Retina (tissue), 1 donor: ENCODE measurements around the gene DCLRE1C.
"Not testable (repeated sequence)": the region's sequence is repeated elsewhere in the genome, so short reads cannot be mapped to it uniquely, and the experiment has no call there.

Experiments used
- DNase-seq: peaks from one replicate; pipeline ENCODE4 v3.0.0-alpha.2; 2016

Gene DCLRE1C

DNA sequence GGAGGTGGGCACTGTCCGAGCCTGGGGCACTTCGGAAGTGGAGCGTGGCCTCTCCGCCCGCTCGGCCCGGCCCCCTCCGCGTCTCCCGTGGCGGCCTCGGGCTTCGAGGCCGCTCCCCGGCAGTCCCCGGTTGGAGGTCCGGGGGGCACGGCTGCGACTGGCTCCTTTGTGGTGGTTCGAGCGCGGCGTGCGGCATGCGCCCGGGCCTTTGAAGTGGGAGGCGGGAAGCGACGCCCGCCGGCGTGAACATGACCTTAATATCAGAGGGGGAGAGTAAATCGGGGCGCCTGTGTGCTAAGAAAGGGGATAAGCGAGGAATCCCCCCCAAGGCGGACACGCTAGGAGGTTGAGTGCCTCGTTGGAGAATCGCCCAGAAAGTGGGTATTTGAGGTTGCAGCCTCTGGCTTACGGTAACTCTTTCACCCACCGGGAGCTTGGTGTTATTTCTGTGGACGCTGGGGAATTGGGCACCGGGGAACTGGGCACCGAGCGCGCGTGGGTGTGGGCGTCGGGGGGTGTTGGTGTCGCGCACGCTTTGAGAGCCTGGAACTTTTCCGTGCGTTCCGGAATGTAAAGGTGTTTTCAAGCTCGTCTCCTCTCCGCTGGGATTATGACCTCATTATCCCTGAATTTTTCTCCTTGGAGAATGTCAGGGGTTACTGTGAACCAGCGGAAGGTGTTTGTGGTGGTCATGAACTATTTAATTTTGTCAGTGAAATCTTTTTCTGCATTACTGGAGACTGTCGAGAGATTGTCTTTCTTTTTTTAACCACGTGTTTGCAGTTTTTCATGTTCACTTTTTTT, 74.6 kb downstream of the DCLRE1C start:
- DNase-seq: no peak

DNA sequence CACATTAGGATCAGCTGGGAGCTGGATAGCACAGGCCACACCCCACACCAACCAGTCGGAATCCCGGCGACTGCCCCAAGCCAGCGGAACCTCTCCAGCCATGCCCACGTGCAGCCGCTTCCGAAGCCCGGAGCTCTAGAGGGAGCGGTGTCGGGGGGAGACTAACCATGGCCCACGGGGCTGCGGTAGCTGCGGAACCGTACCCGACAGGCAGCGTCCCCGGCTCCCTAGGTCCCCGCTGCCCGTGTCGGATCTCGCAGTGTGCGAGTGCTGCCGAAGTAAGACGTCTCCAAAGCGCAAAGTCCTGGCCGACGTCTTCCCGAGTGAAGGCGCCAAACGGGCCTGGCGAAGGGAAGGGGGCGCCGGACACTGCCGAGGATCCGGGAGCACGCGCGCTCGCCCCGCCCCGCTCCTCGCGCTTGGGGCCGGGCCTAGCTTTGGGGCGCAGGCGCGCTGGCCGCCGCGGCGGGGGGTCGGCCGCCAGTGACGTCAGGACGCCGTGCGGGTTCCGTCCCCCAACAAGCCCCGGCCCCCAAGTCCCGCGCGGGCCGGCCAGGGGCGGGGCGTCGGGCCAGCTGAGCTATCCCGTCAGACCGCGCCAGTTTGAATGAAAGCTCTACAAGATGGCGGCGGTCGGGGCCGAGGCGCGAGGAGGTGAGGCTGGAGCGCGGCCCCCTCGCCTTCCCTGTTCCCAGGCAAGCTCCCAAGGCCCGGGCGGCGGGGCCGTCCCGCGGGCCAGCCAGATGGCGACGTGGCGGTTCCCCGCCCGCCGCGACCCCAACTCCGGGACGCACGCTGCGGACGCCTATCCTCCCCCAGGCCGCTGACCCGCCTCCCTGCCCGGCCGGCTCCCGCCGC, 75.4 kb downstream of the DCLRE1C start, which contains the start of gene SUV39H2:
SUV39H2 (plus strand) TSS at position 601 of the 858 bp plus-strand sequence; CDS start at position 624, 23 bp downstream.
- DNase-seq: peak; percentile 97

DNA sequence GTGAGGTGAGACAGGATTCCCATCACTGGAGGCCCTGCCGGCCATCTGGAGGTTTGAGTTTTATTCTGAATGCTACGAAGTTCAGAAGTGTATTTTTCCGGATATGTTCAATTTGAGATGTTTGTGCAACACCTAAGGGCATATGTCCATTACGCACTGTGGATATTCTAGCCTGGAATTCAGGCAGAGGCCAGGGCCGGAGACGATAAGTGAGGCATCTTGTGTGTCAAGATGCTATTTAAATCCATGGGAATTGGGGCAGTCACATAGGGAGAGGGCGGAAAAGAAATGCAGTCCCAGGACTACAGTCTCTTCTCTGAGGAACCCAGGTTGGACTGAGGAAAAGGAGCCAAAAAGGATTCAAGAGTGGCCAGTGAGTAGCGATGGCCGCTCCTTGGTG, 77.1 kb downstream of the DCLRE1C start:
- no peak for DNase-seq

DNA sequence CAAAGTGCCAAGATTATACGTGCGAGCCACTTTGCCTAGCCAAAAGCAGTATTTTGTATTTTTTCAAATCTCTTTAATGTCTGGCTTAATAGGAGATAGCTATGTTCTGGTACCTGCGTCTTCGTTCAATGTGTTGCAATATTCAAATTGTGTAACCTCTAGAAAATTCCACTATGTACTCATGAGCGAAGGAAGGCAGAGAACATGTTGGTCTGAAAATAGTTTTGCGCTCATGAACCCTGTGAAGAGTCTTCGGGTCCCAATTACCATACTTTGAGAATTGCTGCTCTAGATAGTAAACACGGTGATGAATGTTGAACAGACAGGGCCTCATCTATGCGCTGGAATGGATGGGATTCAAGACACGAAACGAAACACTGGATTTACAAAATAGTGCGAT, 78.0 kb downstream of the DCLRE1C start:
- DNase-seq: no peak

DNA sequence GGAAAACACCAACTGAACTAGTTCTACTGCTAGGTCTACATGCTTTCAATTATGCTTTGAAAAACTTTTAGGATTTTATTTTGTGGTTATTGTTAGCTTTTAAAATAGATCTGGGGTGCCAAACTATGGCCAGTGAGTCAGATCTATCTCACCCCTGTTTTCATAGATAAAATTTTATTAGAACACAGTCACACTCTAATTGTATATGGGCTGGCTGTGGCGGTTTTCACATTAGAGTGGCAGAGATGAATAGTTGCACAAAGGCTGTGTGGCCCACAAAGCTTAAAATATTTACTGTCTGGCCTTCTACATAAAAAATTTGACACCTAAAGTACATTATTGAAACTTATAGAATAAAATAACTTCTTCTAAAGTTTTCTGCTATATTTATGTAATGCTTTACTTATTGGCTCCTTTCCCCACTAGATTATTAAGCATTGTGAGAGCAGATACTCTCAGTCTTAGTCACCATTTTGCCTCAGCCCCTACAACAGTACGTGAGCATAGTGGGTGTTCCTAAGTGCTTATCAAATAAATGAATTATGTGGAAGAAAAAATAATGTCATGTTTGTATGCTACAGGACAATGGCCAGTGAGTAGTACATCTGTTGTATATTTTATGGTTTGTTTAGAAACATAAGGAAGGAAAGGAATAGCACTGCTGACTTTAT, 80.7 kb downstream of the DCLRE1C start:
- no peak for DNase-seq

DNA sequence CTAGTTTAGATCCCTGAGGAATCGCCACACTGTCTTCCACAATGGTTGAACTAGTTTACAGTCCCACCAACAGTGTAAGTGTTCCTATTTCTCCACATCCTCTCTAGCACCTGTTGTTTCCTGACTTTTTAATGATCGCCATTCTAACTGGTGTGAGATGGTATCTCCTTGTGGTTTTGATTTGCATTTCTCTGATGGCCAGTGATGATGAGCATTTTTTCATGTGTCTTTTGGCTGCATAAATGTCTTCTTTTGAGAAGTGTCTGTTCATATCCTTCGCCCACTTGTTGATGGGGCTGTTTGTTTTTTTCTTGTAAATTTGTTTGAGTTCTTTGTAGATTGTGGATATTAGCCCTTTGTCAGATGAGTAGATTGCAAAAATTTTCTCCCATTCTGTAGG, 89.0 kb downstream of the DCLRE1C start:
- DNase-seq: not testable (repeated sequence)

DNA sequence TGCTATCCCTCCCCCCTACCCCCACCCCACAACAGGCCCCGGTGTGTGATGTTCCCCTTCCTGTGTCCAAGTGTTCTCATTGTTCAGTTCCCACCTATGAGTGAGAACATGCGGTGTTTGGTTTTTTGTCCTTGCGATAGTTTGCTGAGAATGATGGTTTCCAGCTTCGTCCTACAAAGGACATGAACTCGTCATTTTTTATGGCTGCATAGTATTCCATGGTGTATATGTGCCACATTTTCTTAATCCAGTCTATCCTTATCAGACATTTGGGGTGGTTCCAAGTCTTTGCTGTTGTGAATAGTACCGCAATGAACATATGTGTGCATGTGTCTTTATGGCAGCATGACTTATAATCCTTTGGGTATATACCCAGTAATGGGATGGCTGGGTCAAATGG, 89.4 kb downstream of the DCLRE1C start:
- not testable (repeated sequence) for DNase-seq

DNA sequence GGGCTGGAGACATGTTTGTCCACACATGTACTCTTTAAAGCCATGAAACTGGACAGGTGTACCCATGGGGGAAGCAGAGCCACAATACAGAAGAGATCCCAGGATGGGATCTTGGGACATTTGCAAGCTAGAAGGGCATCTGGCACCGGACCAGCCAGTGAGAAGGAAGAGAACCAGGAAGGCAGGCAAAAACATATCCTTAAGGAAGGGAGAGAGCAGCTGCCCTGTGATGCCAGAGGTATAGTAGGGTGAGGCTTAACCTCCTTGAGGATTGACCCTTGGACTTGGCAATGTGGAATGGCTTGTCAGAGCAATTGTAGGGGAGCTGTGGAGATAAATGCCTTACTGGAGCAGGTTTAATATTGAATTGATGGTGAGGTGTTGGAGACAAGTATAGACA, 93.1 kb downstream of the DCLRE1C start:
- no peak for DNase-seq

DNA sequence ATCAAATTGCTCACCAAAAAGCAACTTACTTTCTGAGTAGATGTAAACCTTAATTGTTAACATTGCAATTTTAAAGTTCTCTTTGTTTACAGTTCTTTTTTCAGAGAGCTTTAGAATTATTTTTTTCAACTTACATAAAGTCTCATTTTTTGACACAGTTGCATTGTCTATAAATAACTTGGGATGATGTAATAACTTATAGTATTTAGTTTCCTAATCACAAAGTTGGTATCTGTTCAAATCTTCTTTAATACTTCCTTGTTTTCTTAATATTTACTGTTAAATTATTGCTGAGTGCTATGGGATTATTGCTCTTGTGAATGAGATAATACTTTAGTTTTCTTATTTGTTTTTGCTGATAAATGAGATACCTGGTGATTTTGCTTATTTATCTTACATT, 94.1 kb downstream of the DCLRE1C start:
- no peak for DNase-seq

DNA sequence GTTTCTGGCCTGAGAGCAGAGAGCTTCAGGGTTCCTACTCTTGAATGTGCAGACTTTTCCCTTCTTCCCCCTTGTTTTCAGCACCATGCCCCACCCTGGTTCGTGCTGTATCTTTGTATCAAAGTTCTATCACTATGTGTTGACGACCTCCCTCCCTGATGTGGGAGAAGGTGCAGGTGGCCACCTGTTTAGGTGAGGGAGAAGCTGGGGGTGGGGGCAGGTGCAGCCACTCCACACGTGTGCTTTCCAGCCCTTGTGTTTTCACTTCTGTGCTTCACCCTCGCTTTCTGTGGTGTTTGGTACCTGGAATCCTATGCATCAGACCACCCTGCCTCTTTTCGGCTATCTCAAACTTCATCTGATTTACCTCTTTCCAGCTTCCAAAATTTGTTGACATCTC, 94.9 kb downstream of the DCLRE1C start:
- no peak for DNase-seq

DNA sequence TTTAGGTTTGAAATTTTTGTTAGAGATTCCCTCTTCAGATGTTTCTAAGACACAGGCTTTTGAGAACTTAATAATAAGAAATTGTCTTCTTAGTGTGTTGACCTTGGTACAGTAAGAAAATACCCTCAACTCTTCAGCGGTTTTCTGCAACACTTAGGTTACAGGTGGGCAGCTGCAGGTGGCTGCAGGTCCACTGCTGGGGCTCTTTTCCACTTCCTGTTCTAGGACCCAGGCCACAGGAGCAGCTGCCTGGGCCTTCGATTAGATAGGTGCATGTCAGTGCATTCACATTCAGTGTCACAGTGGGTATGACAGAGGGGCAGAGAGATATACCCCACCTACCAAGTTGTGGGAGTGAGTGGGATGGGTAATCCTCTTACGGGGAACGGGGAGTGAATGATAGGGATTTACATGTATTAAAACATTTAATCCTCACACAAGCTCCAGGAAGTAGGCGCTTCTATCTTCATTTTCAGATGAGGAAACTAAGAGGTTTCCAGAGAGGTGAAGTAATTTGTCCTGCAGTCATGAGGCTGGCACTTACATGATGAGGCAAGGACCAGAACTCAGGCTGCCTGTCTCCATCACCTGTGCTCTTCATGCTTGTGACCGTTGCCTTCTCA, 95.4 kb downstream of the DCLRE1C start:
- DNase-seq: no peak

DNA sequence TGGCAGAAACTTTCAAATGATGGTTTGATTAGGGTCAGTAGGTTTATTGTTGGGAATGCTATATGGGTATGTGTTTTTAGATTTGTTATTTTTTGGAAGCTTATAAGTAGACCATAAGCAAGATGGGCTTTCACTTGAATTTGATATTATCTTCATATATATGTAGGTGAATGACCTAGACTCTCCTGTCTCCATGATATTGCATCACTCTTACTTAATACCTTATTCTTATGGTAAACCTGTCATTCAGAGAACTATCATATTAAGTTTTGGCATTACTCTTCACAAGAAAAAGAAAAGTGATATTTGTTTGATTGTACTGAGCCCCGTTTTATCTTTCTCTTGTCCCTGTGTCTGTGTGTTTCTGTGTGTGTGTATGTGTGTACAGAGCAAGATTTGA, 98.4 kb downstream of the DCLRE1C start:
- DNase-seq: no peak

DNA sequence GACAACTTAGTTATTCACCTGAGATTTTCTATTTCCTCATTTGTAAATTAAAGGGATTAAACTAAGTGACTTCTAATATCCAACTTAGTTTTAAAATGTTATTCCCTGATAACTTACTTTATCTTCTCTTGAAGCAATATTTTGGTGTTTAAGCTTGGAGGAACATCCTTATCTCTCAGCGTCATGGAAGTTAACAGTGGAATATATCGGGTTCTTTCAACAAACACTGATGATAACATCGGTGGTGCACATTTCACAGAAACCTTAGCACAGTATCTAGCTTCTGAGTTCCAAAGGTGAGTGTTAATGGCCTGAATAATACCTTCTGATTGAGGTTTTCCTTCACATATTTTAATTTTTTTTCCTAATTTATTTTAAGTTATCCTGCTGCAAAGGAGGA, 101.7 kb downstream of the DCLRE1C start:
- DNase-seq: no peak
